Measurements from ENCODE around the gene SLC16A9. TPM values are rescaled to one million over a fixed set of nuclear protein-coding genes. Genes with fewer than 3 reads are reported as not detected.

The SLC16A9 gene
- total RNA-seq, 2 experiments from 2014 or later = 1.2 to 1.3 TPM

GRCh38 chr10:59633063-59633462 is 76.6 kb downstream of the SLC16A9 start:
- Mint-ChIP-seq H3K36me3 (ENCODE audit: low read depth) (no peaks in the 10 kb centered on the region), H3K27ac (no peak overlapping the region), H3K4me3 (no peak overlapping the region), H3K27me3 (peaks cover 3% of the 10 kb centered on the region), H3K9me3 (no peaks in the 10 kb centered on the region), H3K4me1 (ENCODE audit: low read depth) (no peaks in the 10 kb centered on the region)
- intact Hi-C loops (cut with micrococcal nuclease) = no loop called here
- DNase-seq (no peak), ATAC-seq (no peak)
- ChIA-PET CTCF (interaction anchor here (0.8 to 1.3 kb wide), 3 partner anchors 9 to 431 kb away, joined by 3 to 4 read pairs (median 3); no protein-coding TSS in a partner anchor), POLR2A (no interaction called here)
- TF ChIP-seq, protein P1, sequence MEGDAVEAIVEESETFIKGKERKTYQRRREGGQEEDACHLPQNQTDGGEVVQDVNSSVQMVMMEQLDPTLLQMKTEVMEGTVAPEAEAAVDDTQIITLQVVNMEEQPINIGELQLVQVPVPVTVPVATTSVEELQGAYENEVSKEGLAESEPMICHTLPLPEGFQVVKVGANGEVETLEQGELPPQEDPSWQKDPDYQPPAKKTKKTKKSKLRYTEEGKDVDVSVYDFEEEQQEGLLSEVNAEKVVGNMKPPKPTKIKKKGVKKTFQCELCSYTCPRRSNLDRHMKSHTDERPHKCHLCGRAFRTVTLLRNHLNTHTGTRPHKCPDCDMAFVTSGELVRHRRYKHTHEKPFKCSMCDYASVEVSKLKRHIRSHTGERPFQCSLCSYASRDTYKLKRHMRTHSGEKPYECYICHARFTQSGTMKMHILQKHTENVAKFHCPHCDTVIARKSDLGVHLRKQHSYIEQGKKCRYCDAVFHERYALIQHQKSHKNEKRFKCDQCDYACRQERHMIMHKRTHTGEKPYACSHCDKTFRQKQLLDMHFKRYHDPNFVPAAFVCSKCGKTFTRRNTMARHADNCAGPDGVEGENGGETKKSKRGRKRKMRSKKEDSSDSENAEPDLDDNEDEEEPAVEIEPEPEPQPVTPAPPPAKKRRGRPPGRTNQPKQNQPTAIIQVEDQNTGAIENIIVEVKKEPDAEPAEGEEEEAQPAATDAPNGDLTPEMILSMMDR (IDR thresholded peaks at IDR 0.05) = no peak

- Mint-ChIP-seq H3K27ac (no peak overlapping the region), H3K27me3 (peaks cover 3% of the 10 kb centered on the region), H3K9me3 (no peaks in the 10 kb centered on the region), H3K4me1 (ENCODE audit: low read depth) (no peaks in the 10 kb centered on the region), H3K4me3 (no peak overlapping the region), H3K36me3 (ENCODE audit: low read depth) (no peaks in the 10 kb centered on the region)
- intact Hi-C loops (cut with micrococcal nuclease) = no loop called here
- DNase-seq (no peak), ATAC-seq (no peak)
- ChIA-PET POLR2A (no interaction called here), CTCF (interaction anchor here (0.7 to 1.3 kb wide), 2 partner anchors 9 to 10 kb away, joined by 3 to 4 read pairs; no protein-coding TSS in a partner anchor)
- TF ChIP-seq, protein P1 (IDR thresholded peaks at IDR 0.05) = no peak
These were observed 77.5 kb downstream of the SLC16A9 start for GRCh38 chr10:59631882-59632807.

GRCh38 chr10:59631237-59631636 is 78.4 kb downstream of the SLC16A9 start:
- ChIA-PET POLR2A (no interaction called here), CTCF (no interaction called here)
- H3K9me3 Mint-ChIP-seq = no peaks in the 10 kb centered on the region
- intact Hi-C loops (cut with micrococcal nuclease) = no loop called here
- no peak overlapping the region for H3K27ac Mint-ChIP-seq
- no peak overlapping the region for H3K4me3 Mint-ChIP-seq
- H3K4me1 Mint-ChIP-seq (ENCODE audit: low read depth) = no peaks in the 10 kb centered on the region
- TF ChIP-seq, protein P1 (IDR thresholded peaks at IDR 0.05) = no peak
- DNase-seq (no peak), ATAC-seq (no peak)
- H3K36me3 Mint-ChIP-seq (ENCODE audit: low read depth) = no peaks in the 10 kb centered on the region
- peaks cover 3% of the 10 kb centered on the region for H3K27me3 Mint-ChIP-seq

DNA sequence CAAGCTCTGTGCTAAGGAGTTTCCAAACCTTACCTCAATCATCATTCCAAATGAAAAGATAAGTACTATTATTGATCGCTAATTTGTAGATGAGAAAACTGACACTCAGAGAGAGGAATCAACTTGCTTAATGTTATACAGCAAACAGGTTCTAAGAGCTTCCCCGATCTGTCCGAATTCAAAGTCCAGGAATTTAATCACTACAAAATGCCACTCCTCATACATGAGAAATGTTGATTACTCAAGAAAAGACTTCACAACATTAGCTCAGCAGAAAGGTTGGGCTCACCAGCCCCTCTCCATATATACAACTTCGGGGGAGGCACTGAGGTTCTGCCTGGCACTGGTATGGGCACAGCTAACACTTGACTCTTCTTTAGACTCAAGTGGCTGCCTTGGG is 80.7 kb downstream of the SLC16A9 start:
- ATAC-seq (no peak), DNase-seq (no peak)
- Mint-ChIP-seq H3K27ac (no peak overlapping the region), H3K4me3 (no peak overlapping the region), H3K9me3 (no peaks in the 10 kb centered on the region), H3K4me1 (ENCODE audit: low read depth) (peaks cover 2% of the 10 kb centered on the region), H3K36me3 (ENCODE audit: low read depth) (no peaks in the 10 kb centered on the region), H3K27me3 (peaks cover 2% of the 10 kb centered on the region)
- intact Hi-C loops (cut with micrococcal nuclease) = loop anchor here (5.0 kb wide), 1 partner anchor 278 kb away; the partner anchor contains the start of gene CCDC6
- ChIA-PET POLR2A (no interaction called here), CTCF (interaction anchor here (0.6 to 0.9 kb wide), 3 partner anchors 10 to 281 kb away, joined by 3 read pairs; no protein-coding TSS in a partner anchor)
- TF ChIP-seq, protein P1 (IDR thresholded peaks at IDR 0.05) = no peak

GRCh38 chr10:59628456-59628855 is 81.2 kb downstream of the SLC16A9 start:
- Mint-ChIP-seq H3K27me3 (peaks cover 2% of the 10 kb centered on the region), H3K36me3 (ENCODE audit: low read depth) (no peaks in the 10 kb centered on the region), H3K4me1 (ENCODE audit: low read depth) (peaks cover 2% of the 10 kb centered on the region), H3K9me3 (no peaks in the 10 kb centered on the region), H3K27ac (no peak overlapping the region), H3K4me3 (no peak overlapping the region)
- ChIA-PET CTCF (interaction anchor here (0.7 to 0.9 kb wide), 3 partner anchors 10 to 236 kb away, joined by 3 read pairs; no protein-coding TSS in a partner anchor), POLR2A (no interaction called here)
- intact Hi-C loops (cut with micrococcal nuclease) = loop anchor here (5.0 kb wide), 1 partner anchor 279 kb away; the partner anchor contains the start of gene CCDC6
- TF ChIP-seq, protein P1 (IDR thresholded peaks at IDR 0.05) = no peak
- ATAC-seq = no peak
- no peak for DNase-seq

All from activated CD8-positive, alpha-beta T cell treated with anti-CD3 and anti-CD28 coated beads for 36 hours (primary cell).